Measurements from ENCODE around the gene PARK7. TPM values are rescaled to one million over a fixed set of nuclear protein-coding genes. Genes with fewer than 3 reads are reported as not detected.
A peak's percentile ranks its signal among the peaks of the same experiment; 100 is the strongest.
"Not testable (repeated sequence)": the region's sequence is repeated elsewhere in the genome, so short reads cannot be mapped to it uniquely, and the experiment has no call there.

PARK7 gene
- total RNA-seq, 1 donor from 2014 or later = 187 TPM

GRCh38 chr1:7940745-7941436, 20.6 kb upstream of the PARK7 start, which contains the start of gene TNFRSF9:
TSS of gene TNFRSF9 (minus strand) at chr1:7940839. CDS start at chr1:7939994, 845 bp downstream.
- ATAC-seq (peak; percentile 49 to 58), DNase-seq (peak; percentile 53)
- H3K27me3 ChIP-seq (ENCODE audit: low read depth) = peaks cover 7% of the 10 kb centered on the region
- H3K27ac ChIP-seq = no peak within 1 kb of the TSS
- intact Hi-C loops (cut with DNase I) = no loop called here
- no peaks in the 10 kb centered on the region for H3K9me3 ChIP-seq
- H3K36me3 ChIP-seq = no peaks in the 10 kb centered on the region
- no peak for TF ChIP-seq CTCF (IDR thresholded peaks at IDR 0.05)
- peaks cover 40% of the 10 kb centered on the region for H3K4me1 ChIP-seq
- no peak within 1 kb of the TSS for H3K4me3 ChIP-seq

GRCh38 chr1:7941437-7941793, 20.1 kb upstream of the PARK7 start:
- intact Hi-C loops (cut with DNase I) = no loop called here
- no peak for TF ChIP-seq CTCF (IDR thresholded peaks at IDR 0.05)
- ATAC-seq = no peak
- no peak overlapping the region for H3K27ac ChIP-seq
- DNase-seq = no peak
- H3K4me3 ChIP-seq = no peak overlapping the region
- H3K4me1 ChIP-seq = peaks cover 40% of the 10 kb centered on the region
- H3K27me3 ChIP-seq (ENCODE audit: low read depth) = peaks cover 7% of the 10 kb centered on the region
- no peaks in the 10 kb centered on the region for H3K36me3 ChIP-seq
- no peaks in the 10 kb centered on the region for H3K9me3 ChIP-seq

- Histone ChIP-seq H3K27me3 (ENCODE audit: low read depth) (peaks cover under 1% of the 10 kb centered on the region), H3K36me3 (no peaks in the 10 kb centered on the region), H3K9me3 (no peaks in the 10 kb centered on the region), H3K4me1 (peaks cover 40% of the 10 kb centered on the region), H3K27ac (peak overlapping the region; percentile 53), H3K4me3 (peak overlapping the region; percentile 32)
- DNase-seq = peak; percentile 75
- ATAC-seq = peak; percentile 75 to 80
- TF ChIP-seq CTCF (IDR thresholded peaks at IDR 0.05) = peak; percentile 29
- intact Hi-C loops (cut with DNase I) = no loop called here
Observed at GRCh38 chr1:7942214-7942921, 19.1 kb upstream of the PARK7 start.

GRCh38 chr1:7943251-7943650, 18.3 kb upstream of the PARK7 start:
- H3K9me3 ChIP-seq = no peaks in the 10 kb centered on the region
- no peak overlapping the region for H3K4me3 ChIP-seq
- no peaks in the 10 kb centered on the region for H3K36me3 ChIP-seq
- H3K27me3 ChIP-seq (ENCODE audit: low read depth) = no peaks in the 10 kb centered on the region
- intact Hi-C loops (cut with DNase I) = no loop called here
- peaks cover 40% of the 10 kb centered on the region for H3K4me1 ChIP-seq
- DNase-seq = no peak
- peak; percentile 40 to 71 for ATAC-seq
- no peak for TF ChIP-seq CTCF (IDR thresholded peaks at IDR 0.05)
- peak overlapping the region; percentile 53 for H3K27ac ChIP-seq

GRCh38 chr1:7948960-7949359, 12.6 kb upstream of the PARK7 start:
- no peak for DNase-seq
- Histone ChIP-seq H3K4me1 (no peaks in the 10 kb centered on the region), H3K27ac (no peak overlapping the region), H3K9me3 (no peaks in the 10 kb centered on the region), H3K36me3 (no peaks in the 10 kb centered on the region), H3K4me3 (no peak overlapping the region), H3K27me3 (ENCODE audit: low read depth) (no peaks in the 10 kb centered on the region)
- no peak for ATAC-seq
- intact Hi-C loops (cut with DNase I) = no loop called here
- no peak for TF ChIP-seq CTCF (IDR thresholded peaks at IDR 0.05)

GRCh38 chr1:7952791-7953190, 8.7 kb upstream of the PARK7 start:
- H3K36me3 ChIP-seq; ATAC-seq; H3K4me3 ChIP-seq; H3K27me3 ChIP-seq (ENCODE audit: low read depth); H3K27ac ChIP-seq; H3K9me3 ChIP-seq; intact Hi-C loops (cut with DNase I); DNase-seq; H3K4me1 ChIP-seq: not testable (repeated sequence)

Measured in lower lobe of right lung (tissue), 2 donors.